ENCODE data around the gene SYPL2. TPM values are rescaled to one million over a fixed set of nuclear protein-coding genes. Genes with fewer than 3 reads are reported as not detected.

SYPL2 gene
- total RNA-seq, 1 donor from 2014 or later: not detected

- Histone ChIP-seq H3K27ac (no peak overlapping the region), H3K36me3 (no peaks in the 10 kb centered on the region), H4K20me1 (ENCODE audit: low read depth) (no peaks in the 10 kb centered on the region), H3K9ac (no peak overlapping the region), H3K27me3 (peaks cover 9% of the 10 kb centered on the region), H3K79me2 (ENCODE audit: low read depth) (peaks cover 5% of the 10 kb centered on the region), H3K4me1 (peaks cover 8% of the 10 kb centered on the region), H2AFZ (replicated peaks) (no peak overlapping the region), H3K4me3 (no peak overlapping the region), H3K9me3 (ENCODE audit: low read depth) (no peaks in the 10 kb centered on the region), H3F3A (ENCODE audit: low read depth) (no peaks in the 10 kb centered on the region), H3K4me2 (no peak overlapping the region)
- peaks cover 19% of the 10 kb centered on the region for H3K27me3 Mint-ChIP-seq (ENCODE audit: insufficient read depth, low read depth)
- H3K4me3 Mint-ChIP-seq: no peak overlapping the region
- peaks cover 6% of the 10 kb centered on the region for H3K36me3 Mint-ChIP-seq
- no peak for TF ChIP-seq EZH2phosphoT487 (IDR thresholded peaks at IDR 0.05)
- TF ChIP-seq, protein P1, sequence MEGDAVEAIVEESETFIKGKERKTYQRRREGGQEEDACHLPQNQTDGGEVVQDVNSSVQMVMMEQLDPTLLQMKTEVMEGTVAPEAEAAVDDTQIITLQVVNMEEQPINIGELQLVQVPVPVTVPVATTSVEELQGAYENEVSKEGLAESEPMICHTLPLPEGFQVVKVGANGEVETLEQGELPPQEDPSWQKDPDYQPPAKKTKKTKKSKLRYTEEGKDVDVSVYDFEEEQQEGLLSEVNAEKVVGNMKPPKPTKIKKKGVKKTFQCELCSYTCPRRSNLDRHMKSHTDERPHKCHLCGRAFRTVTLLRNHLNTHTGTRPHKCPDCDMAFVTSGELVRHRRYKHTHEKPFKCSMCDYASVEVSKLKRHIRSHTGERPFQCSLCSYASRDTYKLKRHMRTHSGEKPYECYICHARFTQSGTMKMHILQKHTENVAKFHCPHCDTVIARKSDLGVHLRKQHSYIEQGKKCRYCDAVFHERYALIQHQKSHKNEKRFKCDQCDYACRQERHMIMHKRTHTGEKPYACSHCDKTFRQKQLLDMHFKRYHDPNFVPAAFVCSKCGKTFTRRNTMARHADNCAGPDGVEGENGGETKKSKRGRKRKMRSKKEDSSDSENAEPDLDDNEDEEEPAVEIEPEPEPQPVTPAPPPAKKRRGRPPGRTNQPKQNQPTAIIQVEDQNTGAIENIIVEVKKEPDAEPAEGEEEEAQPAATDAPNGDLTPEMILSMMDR (IDR thresholded peaks at IDR 0.05): no peak
- no peak overlapping the region for H3K27ac Mint-ChIP-seq
- no peaks in the 10 kb centered on the region for H3K9me3 Mint-ChIP-seq
- DNase-seq (ENCODE audit: low spot score): no peak
- H3K4me1 Mint-ChIP-seq: peaks cover 20% of the 10 kb centered on the region
Observed at GRCh38 chr1:109487261-109487660, 20.9 kb downstream of the SYPL2 start.

DNA sequence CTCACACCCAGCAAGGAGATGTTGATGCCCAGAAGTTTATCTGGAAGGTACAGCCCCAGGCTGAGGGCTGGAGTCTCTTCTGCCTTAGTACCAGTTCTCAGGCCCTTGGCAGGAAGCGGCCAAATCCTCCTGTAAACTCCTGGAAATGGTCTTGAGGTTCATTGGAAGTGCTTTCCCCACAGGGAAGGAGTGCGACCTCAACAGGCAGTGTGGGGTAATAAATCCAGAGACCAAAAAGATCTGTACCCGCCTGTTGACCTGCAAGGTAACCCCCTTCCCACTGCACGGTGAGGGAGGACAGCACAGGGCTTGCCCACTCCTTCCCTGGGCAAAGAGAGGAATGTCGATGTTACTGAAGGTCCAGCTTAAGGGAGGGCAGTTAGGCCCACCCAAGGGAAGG, 21.9 kb downstream of the SYPL2 start:
- no peaks in the 10 kb centered on the region for H3K27me3 ChIP-seq
- peaks cover 5% of the 10 kb centered on the region for H3K79me2 ChIP-seq (ENCODE audit: low read depth)
- Mint-ChIP-seq H3K36me3 (peaks cover 6% of the 10 kb centered on the region), H3K27me3 (ENCODE audit: insufficient read depth, low read depth) (peaks cover 17% of the 10 kb centered on the region), H3K4me1 (peaks cover 14% of the 10 kb centered on the region), H3K4me3 (no peak overlapping the region), H3K27ac (no peak overlapping the region), H3K9me3 (no peaks in the 10 kb centered on the region)
- TF ChIP-seq EZH2phosphoT487 (IDR thresholded peaks at IDR 0.05) (no peak), EZH2 (IDR thresholded peaks at IDR 0.05) (no peak)
- TF ChIP-seq, protein P1 (IDR thresholded peaks at IDR 0.05): no peak
- H3K36me3 ChIP-seq: no peaks in the 10 kb centered on the region
- H2AFZ ChIP-seq (replicated peaks): no peak overlapping the region
- DNase-seq (ENCODE audit: low spot score): no peak
- no peak overlapping the region for H3K9ac ChIP-seq
- H3F3A ChIP-seq (ENCODE audit: low read depth): peaks cover 3% of the 10 kb centered on the region
- no peak overlapping the region for H3K27ac ChIP-seq
- H3K4me1 ChIP-seq: peaks cover 8% of the 10 kb centered on the region
- no peaks in the 10 kb centered on the region for H4K20me1 ChIP-seq (ENCODE audit: low read depth)
- no peak overlapping the region for H3K4me2 ChIP-seq
- no peak overlapping the region for H3K4me3 ChIP-seq
- H3K9me3 ChIP-seq (ENCODE audit: low read depth): no peaks in the 10 kb centered on the region

DNA sequence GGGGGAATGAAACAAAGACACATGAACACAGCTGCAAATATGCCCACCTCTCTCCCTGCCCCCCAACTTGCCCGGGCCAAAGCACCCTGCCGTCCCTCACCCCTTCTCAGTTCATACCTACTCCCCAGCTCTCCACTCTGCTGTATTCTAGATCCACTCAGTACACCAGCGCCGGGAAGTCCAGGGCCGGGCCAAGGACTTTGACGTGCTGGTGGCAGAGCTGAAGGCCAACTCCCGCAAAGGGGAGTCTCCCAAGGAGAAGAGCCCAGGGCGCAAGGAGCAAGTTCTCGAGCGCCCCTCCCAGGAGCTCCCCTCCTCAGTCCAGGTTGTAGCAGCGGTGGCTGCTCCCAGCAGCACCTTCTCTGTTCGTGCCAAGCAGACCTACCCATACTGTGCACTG, 22.4 kb downstream of the SYPL2 start:
- Mint-ChIP-seq H3K27me3 (ENCODE audit: insufficient read depth, low read depth) (peaks cover 15% of the 10 kb centered on the region), H3K9me3 (no peaks in the 10 kb centered on the region)
- H3K79me2 ChIP-seq (ENCODE audit: low read depth): peaks cover 5% of the 10 kb centered on the region

More for the DNA sequence above, 22.4 kb downstream of the SYPL2 start:
- no peaks in the 10 kb centered on the region for H3K9me3 ChIP-seq (ENCODE audit: low read depth)
- no peaks in the 10 kb centered on the region for H3K27me3 ChIP-seq
- H3K36me3 ChIP-seq: no peaks in the 10 kb centered on the region
- peaks cover 8% of the 10 kb centered on the region for H3K4me1 ChIP-seq
- H3K27ac Mint-ChIP-seq: no peak overlapping the region
- no peaks in the 10 kb centered on the region for H4K20me1 ChIP-seq (ENCODE audit: low read depth)
- no peak overlapping the region for H3K4me3 ChIP-seq
- TF ChIP-seq, protein P1 (IDR thresholded peaks at IDR 0.05): no peak
- TF ChIP-seq EZH2phosphoT487 (IDR thresholded peaks at IDR 0.05) (no peak), EZH2 (IDR thresholded peaks at IDR 0.05) (no peak)
- H3K4me3 Mint-ChIP-seq: no peak overlapping the region
- no peak overlapping the region for H3K27ac ChIP-seq
- no peak overlapping the region for H3K9ac ChIP-seq
- DNase-seq (ENCODE audit: low spot score): no peak
- H2AFZ ChIP-seq (replicated peaks): no peak overlapping the region
- H3K4me1 Mint-ChIP-seq: peaks cover 10% of the 10 kb centered on the region
- H3K36me3 Mint-ChIP-seq: peaks cover 6% of the 10 kb centered on the region
- H3F3A ChIP-seq (ENCODE audit: low read depth): peaks cover 8% of the 10 kb centered on the region
- H3K4me2 ChIP-seq: no peak overlapping the region

Measured in neural progenitor cell (in vitro differentiated cells).